ENCODE data around the gene ADD2.

- TF ChIP-seq, protein P1, sequence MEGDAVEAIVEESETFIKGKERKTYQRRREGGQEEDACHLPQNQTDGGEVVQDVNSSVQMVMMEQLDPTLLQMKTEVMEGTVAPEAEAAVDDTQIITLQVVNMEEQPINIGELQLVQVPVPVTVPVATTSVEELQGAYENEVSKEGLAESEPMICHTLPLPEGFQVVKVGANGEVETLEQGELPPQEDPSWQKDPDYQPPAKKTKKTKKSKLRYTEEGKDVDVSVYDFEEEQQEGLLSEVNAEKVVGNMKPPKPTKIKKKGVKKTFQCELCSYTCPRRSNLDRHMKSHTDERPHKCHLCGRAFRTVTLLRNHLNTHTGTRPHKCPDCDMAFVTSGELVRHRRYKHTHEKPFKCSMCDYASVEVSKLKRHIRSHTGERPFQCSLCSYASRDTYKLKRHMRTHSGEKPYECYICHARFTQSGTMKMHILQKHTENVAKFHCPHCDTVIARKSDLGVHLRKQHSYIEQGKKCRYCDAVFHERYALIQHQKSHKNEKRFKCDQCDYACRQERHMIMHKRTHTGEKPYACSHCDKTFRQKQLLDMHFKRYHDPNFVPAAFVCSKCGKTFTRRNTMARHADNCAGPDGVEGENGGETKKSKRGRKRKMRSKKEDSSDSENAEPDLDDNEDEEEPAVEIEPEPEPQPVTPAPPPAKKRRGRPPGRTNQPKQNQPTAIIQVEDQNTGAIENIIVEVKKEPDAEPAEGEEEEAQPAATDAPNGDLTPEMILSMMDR (IDR thresholded peaks at IDR 0.05) = no peak
- TF ChIP-seq POLR2A (IDR thresholded peaks at IDR 0.05) = no peak
These were observed 49.3 kb downstream of the ADD2 start for GRCh38 chr2:70718736-70719135.
